Testis (tissue), 5 donors: Measurements from ENCODE around the gene CCDC120. TPM values are rescaled to one million over a fixed set of nuclear protein-coding genes. Genes with fewer than 3 reads are reported as not detected.

Experiments
- DNase-seq: peaks from one replicate; pipeline ENCODE4 v3.0.0-alpha.2; 2019
- H3K27ac ChIP-seq, 2 donors: fragments of 200-600 bp; sonication (generic); one replicate each; pipeline ENCODE4 v1.5.1; 2019
- H3K27me3 ChIP-seq: fragments of 200-600 bp; sonication (generic); one replicate; pipeline ENCODE4 v1.5.1; 2019
- H3K36me3 ChIP-seq: fragments of 200-600 bp; sonication (generic); one replicate; pipeline ENCODE4 v1.5.1; 2017; ENCODE audit warnings: low read depth; ENCODE audit errors: missing control alignments
- H3K4me1 ChIP-seq: fragments of 200-600 bp; sonication (generic); one replicate; pipeline ENCODE4 v1.5.1; 2019
- H3K4me3 ChIP-seq, 2 donors: fragments of 200-600 bp; sonication (generic); one replicate each; pipeline ENCODE4 v1.5.1; 2017 to 2019
- H3K9me3 ChIP-seq: fragments of 200-600 bp; sonication (generic); one replicate; pipeline ENCODE4 v1.5.1; 2017
- POLR2A ChIP-seq: fragments of 450-650 bp; IDR thresholded peaks from one replicate; pipeline ENCODE4 v1.6.1; 2017; ENCODE audit warnings: antibody characterized with exemption, mild to moderate bottlenecking, moderate library complexity
- WGBS, 2 donors: methylation state at CpG; one replicate each; pipeline ENCODE4 v1.1.5; 2018; 5-methylcytosine and 5-hydroxymethylcytosine counted together
- intact Hi-C: fragments of 100-400 bp; cut with DNase I; formaldehyde crosslinking; loops from one replicate; pipeline ENCODE4 v1.15.1; 2023; ENCODE audit warnings: low total_unique reads
- long read RNA-seq, 2 donors: transcript quantifications; one replicate each; lab custom pipeline, GENCODE V29; 2026
- polyA plus RNA-seq: library from polyadenylated mRNA; stranded (reverse); fragments of 350-450 nt; fragmentation: Illumina TruSeq; extraction: RNeasy Lipid Tissue Mini Kit (QIAGEN cat#74804); gene quantifications from one replicate; pipeline ENCODE4 v1.2.3, GENCODE V29; 2014; ENCODE audit warnings: low read depth, low replicate concordance; ENCODE audit not compliant: insufficient read depth
- total RNA-seq, 2 donors: library from RNA; depleted of rRNA; stranded (reverse); fragments of >200 nt; gene quantifications; one replicate each; pipeline ENCODE4 v1.2.3, GENCODE V29; 2016
- TF ChIP-seq, protein P1 (sequence below), 3 experiments: fragments of 450-650 bp in 2 of 3; fragments of 200-600 bp in 1 of 3; sonication (generic) in 1 of 3; IDR thresholded peaks; one replicate each; pipeline ENCODE4 v1.5.1; 2016 to 2019; ENCODE audit warnings: antibody characterized with exemption in 3 of 3, mild to moderate bottlenecking in 2 of 3, moderate library complexity in 1 of 3

The CCDC120 gene, protein sequence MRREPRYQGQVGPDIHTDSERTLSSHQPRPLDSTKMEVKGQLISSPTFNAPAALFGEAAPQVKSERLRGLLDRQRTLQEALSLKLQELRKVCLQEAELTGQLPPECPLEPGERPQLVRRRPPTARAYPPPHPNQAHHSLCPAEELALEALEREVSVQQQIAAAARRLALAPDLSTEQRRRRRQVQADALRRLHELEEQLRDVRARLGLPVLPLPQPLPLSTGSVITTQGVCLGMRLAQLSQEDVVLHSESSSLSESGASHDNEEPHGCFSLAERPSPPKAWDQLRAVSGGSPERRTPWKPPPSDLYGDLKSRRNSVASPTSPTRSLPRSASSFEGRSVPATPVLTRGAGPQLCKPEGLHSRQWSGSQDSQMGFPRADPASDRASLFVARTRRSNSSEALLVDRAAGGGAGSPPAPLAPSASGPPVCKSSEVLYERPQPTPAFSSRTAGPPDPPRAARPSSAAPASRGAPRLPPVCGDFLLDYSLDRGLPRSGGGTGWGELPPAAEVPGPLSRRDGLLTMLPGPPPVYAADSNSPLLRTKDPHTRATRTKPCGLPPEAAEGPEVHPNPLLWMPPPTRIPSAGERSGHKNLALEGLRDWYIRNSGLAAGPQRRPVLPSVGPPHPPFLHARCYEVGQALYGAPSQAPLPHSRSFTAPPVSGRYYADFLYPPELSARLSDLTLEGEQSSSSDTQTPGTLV
- 10 to 100 TPM; 11.0 to 11.2 TPM for total RNA-seq
- 7.5 TPM for polyA plus RNA-seq
- long read RNA-seq, donor 1, partial matches to known transcripts = 0 of 3 reads
- long read RNA-seq, donor 1, other reads (novel, unspliced or antisense) = 0 of 3 reads
- long read RNA-seq, donor 2, partial matches to known transcripts = 0 of 4 reads
- long read RNA-seq, donor 2, other reads (novel, unspliced or antisense) = 0 of 4 reads

DNA sequence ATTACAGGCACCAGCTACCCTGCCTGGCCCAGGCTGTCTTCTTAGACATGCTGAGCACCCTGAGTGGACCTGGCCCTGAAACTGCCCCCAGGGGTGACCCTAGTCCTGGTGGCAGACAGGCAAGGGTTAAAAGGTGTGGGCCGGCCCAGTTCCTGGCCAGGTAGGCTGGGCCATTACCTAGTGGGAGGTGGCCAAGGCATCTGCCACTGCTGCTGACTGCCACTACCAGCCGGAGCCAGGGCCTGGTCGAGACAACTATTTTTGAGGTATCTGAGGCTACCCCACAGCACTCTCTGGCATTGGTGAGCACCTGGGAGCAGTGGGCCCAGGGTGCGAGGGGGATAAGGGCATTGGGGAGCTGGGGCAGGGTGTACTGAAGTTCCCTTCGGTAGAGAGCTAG lies at the start of gene CCDC120:
Gene CCDC120 (plus strand): TSS at position 206 of the 400 bp plus-strand sequence. CDS start 3,043 bp downstream, outside the sequence.
- WGBS, 2 donors = 50% methylated on average over 1 to 4 of the region's 5 CpGs
- DNase-seq = no peak
- H3K4me1 ChIP-seq = peaks cover 3% of the 10 kb centered on the region
- no peak within 1 kb of the TSS for H3K27ac ChIP-seq
- no peaks in the 10 kb centered on the region for H3K9me3 ChIP-seq
- no peaks in the 10 kb centered on the region for H3K36me3 ChIP-seq
- intact Hi-C loops = no loop called here
- H3K4me3 ChIP-seq = no peak within 1 kb of the TSS
- TF ChIP-seq, protein P1, sequence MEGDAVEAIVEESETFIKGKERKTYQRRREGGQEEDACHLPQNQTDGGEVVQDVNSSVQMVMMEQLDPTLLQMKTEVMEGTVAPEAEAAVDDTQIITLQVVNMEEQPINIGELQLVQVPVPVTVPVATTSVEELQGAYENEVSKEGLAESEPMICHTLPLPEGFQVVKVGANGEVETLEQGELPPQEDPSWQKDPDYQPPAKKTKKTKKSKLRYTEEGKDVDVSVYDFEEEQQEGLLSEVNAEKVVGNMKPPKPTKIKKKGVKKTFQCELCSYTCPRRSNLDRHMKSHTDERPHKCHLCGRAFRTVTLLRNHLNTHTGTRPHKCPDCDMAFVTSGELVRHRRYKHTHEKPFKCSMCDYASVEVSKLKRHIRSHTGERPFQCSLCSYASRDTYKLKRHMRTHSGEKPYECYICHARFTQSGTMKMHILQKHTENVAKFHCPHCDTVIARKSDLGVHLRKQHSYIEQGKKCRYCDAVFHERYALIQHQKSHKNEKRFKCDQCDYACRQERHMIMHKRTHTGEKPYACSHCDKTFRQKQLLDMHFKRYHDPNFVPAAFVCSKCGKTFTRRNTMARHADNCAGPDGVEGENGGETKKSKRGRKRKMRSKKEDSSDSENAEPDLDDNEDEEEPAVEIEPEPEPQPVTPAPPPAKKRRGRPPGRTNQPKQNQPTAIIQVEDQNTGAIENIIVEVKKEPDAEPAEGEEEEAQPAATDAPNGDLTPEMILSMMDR (IDR thresholded peaks at IDR 0.05) = no peak
- no peak for TF ChIP-seq POLR2A
- no peaks in the 10 kb centered on the region for H3K27me3 ChIP-seq

DNA sequence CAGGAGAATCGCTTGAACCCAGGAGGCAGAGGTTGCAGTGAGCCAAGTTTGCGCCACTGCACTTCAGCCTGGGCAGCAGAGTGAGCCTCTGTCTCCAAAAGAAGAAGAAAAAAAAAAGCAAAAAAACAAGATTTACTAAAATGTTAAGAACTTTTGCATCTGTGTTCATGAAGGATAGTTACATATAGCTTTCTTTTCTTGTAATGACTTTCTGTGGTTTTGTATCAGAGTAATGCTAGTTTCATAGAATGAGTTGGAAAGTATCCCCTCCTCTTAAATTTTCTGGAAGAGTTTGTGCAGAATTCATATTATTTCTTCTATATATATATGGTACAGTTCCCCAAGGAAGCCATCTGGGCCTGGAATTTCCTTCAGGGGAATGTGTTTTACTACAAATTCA lies 39.7 kb upstream of the CCDC120 start:
- no peak for TF ChIP-seq POLR2A
- TF ChIP-seq, protein P1 (IDR thresholded peaks at IDR 0.05) = no peak
- Histone ChIP-seq H3K4me3 (no peak overlapping the region), H3K36me3 (no peaks in the 10 kb centered on the region), H3K9me3 (no peaks in the 10 kb centered on the region), H3K4me1 (no peaks in the 10 kb centered on the region), H3K27ac (no peak overlapping the region), H3K27me3 (no peaks in the 10 kb centered on the region)
- 90 to 100% methylated on average over 2 of the region's 2 CpGs for WGBS, 2 donors
- intact Hi-C loops = no loop called here
- DNase-seq = no peak

DNA sequence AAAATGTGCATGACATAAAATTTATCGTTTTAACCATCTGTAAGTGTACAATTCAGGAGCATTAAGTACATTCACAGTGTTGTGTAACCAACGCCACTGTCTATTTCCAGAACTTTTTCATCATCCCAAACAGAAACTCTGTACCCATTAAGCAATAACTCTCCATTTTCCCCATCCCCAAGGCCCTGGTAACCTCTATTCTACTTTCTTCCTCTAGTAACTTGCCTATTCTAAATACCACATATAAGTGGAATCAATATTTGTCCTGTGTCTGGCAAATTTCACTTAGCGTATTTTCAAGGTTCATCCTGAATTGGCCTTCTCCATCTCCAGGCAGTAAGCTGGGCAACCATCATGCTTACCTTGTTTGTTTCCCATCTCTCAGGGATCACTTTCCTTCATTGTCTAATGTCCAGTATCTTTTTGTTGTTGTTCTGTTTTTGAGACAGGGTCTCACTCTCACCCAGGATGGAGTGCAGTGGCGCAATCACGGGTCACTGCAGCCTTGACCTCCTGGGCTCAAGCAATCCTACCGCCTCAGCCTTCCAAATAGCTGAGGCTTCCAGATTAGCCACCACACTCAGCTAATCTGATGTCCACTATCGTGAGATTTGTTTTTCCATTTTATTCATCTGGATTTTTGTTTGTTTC lies 39.1 kb upstream of the CCDC120 start:
- no peaks in the 10 kb centered on the region for H3K36me3 ChIP-seq
- intact Hi-C loops = loop anchor here (10.0 kb wide), 1 partner anchor 55 kb away; no protein-coding TSS in a partner anchor
- no peaks in the 10 kb centered on the region for H3K4me1 ChIP-seq

DNA sequence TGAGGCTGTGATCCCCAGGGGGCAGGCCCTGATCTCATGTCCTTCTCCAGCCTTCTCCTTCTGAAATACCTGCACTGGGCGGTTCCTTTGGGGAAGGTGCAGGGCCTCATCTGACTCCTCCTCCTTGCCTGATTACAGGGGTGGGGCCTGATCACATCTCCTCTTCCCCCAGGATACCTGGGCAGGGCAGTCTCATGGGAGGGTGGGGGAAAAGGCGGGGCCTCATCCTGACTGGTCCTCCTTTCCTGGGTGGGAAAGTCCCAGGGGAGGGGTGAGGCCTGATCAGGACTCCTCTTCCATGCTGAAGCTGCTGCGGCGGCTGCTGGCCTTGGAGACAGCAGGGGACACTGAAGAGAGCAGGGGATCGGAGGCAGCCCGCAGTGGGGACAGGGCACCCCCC lies 28.9 kb upstream of the CCDC120 start:
- no peak for DNase-seq
- TF ChIP-seq POLR2A = no peak
- TF ChIP-seq, protein P1 (IDR thresholded peaks at IDR 0.05) = no peak
- no peak overlapping the region for H3K27ac ChIP-seq
- no peaks in the 10 kb centered on the region for H3K9me3 ChIP-seq
- no peak overlapping the region for H3K4me3 ChIP-seq
- H3K36me3 ChIP-seq = no peaks in the 10 kb centered on the region
- 60 to 73% methylated on average over 2 to 3 of the region's 6 CpGs for WGBS, 2 donors
- no peaks in the 10 kb centered on the region for H3K27me3 ChIP-seq
- H3K4me1 ChIP-seq = peaks cover 6% of the 10 kb centered on the region
- intact Hi-C loops = loop anchor here (10.0 kb wide), 1 partner anchor 65 kb away; no protein-coding TSS in a partner anchor

More for the DNA sequence above, 39.1 kb upstream of the CCDC120 start:
- H3K27ac ChIP-seq = no peak overlapping the region
- TF ChIP-seq, protein P1 (IDR thresholded peaks at IDR 0.05) = no peak
- TF ChIP-seq POLR2A = no peak
- 87 to 92% methylated on average over 7 of the region's 7 CpGs for WGBS, 2 donors
- DNase-seq = no peak
- no peaks in the 10 kb centered on the region for H3K9me3 ChIP-seq
- H3K27me3 ChIP-seq = no peaks in the 10 kb centered on the region
- no peak overlapping the region for H3K4me3 ChIP-seq
